OCI-M2 (cell line): ENCODE data around the gene TRIM24.
"Not testable (repeated sequence)": the region's sequence is repeated elsewhere in the genome, so short reads cannot be mapped to it uniquely, and the experiment has no call there.

Experiments
- DNase-seq: peaks from one replicate; lab custom pipeline; 2025; ENCODE audit not compliant: unreplicated experiment; lab: John Stamatoyannopoulos, UW

Gene TRIM24

GRCh38 chr7:138491612-138492386 is 31.7 kb downstream of the TRIM24 start:
- DNase-seq, result no peak

GRCh38 chr7:138492423-138492822 is 32.4 kb downstream of the TRIM24 start:
- no peak for DNase-seq

DNA sequence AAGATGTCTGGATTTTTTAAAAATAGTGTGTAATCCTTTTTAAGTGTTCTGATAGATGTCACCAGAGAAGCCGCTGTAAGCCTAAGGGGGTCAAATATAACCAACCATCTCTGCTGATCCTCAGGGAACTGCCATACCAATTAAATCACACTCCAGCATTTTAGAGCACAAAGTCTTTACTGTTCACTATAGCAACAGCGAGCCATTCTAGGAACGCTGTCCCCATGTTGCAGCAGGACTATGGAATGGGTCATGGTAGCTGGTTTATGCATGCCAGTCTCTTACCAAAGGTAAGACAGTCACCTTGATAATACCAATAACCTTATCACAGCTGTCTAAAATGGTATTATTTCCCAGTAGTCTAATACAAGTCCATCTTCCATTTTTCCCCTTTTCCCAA is 33.5 kb downstream of the TRIM24 start:
- no peak for DNase-seq

GRCh38 chr7:138495485-138495884 is 35.4 kb downstream of the TRIM24 start:
- no peak for DNase-seq

GRCh38 chr7:138499340-138499739 is 39.3 kb downstream of the TRIM24 start:
- DNase-seq, result no peak

GRCh38 chr7:138500303-138500702 is 40.2 kb downstream of the TRIM24 start:
- not testable (repeated sequence) for DNase-seq

GRCh38 chr7:138500892-138501291 is 40.8 kb downstream of the TRIM24 start:
- DNase-seq, result no peak

- no peak for DNase-seq
These were observed 42.1 kb downstream of the TRIM24 start for GRCh38 chr7:138502023-138502767.

DNA sequence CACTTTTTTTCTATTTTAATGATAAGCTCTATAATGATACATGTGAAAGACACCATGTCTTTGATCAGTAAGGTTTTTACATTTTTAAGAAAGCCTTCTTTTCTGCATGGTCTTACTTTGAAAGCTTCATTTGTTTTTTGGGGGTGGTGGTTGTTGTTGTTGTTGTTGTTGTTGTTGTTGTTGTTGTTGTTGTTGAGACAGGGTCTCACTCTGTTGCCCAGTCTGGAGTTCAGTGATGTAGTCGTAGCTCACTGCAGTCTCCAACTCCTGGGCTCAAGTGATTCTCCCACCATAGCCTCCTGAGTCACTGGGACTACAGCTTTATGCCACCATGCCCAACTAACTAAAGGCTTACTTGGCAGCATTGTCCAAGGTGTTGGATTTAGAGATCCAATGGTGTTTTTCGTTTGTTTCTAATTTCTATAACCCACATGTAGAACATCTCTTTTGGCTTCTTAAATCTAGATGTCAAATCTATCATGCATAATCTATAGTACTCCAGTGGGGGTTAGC is 45.4 kb downstream of the TRIM24 start:
- no peak for DNase-seq

DNA sequence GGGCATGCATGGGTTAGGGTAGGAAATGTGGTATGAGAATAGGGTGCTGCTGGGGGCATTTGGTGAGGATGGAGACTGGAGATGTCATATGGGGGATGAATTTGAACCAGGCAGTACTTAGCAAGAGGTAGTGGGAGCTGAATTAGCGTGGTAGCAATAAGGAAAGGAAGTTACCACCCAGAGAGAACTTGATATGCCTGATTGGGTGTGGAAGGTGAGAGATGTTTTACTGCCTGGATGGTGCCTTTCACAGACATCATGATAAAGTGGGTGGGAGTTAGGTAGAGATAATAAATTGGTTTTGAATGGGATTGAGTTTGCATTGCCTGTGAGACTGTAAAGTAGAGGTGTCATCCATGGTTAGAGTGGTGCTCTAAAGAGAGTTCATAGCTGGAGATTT is 46.7 kb downstream of the TRIM24 start:
- no peak for DNase-seq

- no peak for DNase-seq
These were observed 49.9 kb downstream of the TRIM24 start for GRCh38 chr7:138510003-138510402.

- DNase-seq, result no peak
These were observed 52.2 kb downstream of the TRIM24 start for GRCh38 chr7:138512092-138512858.

GRCh38 chr7:138512885-138513284 is 52.8 kb downstream of the TRIM24 start:
- no peak for DNase-seq

GRCh38 chr7:138513344-138513871 is 53.3 kb downstream of the TRIM24 start:
- DNase-seq, result no peak

GRCh38 chr7:138514044-138514443 is 54.0 kb downstream of the TRIM24 start:
- no peak for DNase-seq

DNA sequence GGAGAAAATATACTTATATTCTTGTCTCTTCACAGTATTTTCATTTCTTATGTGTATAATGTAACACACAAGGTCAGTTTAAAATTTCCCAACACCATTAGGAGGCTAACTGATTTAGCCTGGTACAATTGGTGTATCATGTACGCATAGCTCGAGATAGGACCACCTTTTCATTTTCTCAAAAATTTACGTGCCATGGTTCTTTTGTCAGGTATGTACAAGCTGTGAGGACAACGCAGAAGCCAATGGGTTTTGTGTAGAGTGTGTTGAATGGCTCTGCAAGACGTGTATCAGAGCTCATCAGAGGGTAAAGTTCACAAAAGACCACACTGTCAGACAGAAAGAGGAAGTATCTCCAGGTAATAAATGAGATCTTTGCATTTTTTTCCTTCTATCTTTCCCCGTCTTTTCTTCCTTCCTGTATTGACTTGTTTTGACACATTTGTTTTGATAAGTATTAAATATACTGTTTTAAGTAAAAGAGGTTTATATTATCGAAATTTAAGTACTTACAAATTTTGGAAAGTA is 55.0 kb downstream of the TRIM24 start:
- peak; percentile 70 for DNase-seq

- DNase-seq, result no peak
These were observed 59.2 kb downstream of the TRIM24 start for GRCh38 chr7:138519061-138519798.

GRCh38 chr7:138520742-138521141 is 60.7 kb downstream of the TRIM24 start:
- DNase-seq, result no peak

DNA sequence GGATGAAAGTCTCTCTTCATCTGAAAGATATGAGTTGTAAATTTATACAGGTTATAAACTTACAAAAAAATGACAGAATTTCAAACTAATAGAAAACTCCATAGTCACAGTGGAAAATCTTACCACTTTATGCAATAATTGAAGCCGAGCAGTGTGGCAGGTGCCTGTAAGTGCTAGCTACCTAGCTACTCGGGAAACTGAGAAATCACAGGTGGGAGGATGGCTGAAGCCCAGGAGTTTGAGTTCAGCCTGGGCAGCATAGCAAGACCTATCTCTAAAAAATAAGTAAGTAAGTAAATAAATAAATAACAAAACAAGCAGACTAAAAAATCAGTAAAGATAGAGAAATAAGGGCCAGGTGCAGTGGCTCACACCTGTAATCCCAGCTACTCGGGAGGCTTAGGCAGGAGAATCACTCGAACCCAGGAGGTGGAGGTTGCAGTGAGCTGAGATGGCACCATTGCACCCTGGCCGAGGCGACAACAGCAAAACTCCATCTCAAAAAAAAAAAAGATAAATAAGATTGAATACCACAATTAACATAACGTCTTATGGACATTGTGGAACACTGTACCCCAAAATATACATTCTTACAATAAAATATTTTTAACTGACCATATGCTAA is 61.9 kb downstream of the TRIM24 start:
- no peak for DNase-seq

DNA sequence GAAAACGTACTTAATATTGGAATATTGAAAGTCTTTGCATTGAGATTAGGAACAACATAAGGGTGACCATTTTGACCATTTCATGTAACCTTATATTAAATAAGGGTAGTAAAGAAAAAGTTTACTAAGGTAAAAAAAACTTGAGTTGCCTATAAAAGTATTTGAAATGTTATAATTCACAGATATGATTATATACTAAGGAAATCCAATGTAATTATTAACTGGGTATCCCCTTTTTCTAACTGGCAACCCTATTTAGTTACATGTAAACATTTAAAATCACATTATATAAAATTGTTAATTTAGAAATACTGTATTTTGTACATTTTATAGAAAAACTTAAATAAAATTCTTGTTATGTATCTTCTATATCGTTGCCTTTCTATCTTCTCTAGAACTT is 64.2 kb downstream of the TRIM24 start:
- DNase-seq, result no peak
